HG02759 (cell line): Measurements from ENCODE around the gene SLC66A1.

Source experiments
- ATAC-seq: cut with Tn5 transposase; IDR thresholded peaks from one replicate; pipeline ENCODE4 v1.9.1; 2021; ENCODE audit warnings: mild to moderate bottlenecking, moderate library complexity; ENCODE audit not compliant: unreplicated experiment

SLC66A1 gene

DNA sequence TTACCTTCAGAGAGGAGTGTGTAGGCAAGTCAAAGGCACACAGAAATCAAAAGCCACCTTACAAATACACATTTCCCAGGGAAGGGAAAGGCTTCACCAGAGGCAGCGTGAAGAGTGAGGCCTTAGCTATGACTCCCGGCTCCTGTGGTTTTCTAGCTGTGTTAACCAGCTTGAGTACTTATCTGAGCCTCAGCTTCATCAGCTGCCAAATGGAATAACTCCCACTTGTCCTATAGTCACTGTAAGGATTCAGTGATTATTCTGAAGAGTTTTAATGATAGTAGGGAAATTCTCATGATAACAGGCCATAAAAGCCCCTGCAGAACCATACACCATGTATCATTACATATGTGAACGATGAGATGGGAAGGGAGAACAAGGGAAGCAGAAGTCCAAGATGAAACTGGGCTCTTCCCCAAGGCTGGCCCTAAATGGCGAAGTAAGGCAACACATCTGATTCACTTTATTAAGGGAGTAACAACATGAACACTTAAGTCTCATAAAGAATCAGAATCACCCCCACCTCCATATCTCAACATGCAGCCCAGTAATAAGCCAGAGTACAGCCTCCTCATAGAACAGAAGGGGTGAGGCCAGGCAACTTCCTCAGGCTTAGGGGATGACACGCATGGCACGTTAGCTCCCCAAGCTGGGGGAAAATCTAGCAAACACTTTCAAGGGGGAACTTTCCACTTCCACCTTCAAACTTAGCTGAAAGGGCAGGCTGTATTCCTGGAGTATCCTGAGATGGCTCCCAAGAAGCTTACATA, 63.7 kb downstream of the SLC66A1 start:
- ATAC-seq: no peak

DNA sequence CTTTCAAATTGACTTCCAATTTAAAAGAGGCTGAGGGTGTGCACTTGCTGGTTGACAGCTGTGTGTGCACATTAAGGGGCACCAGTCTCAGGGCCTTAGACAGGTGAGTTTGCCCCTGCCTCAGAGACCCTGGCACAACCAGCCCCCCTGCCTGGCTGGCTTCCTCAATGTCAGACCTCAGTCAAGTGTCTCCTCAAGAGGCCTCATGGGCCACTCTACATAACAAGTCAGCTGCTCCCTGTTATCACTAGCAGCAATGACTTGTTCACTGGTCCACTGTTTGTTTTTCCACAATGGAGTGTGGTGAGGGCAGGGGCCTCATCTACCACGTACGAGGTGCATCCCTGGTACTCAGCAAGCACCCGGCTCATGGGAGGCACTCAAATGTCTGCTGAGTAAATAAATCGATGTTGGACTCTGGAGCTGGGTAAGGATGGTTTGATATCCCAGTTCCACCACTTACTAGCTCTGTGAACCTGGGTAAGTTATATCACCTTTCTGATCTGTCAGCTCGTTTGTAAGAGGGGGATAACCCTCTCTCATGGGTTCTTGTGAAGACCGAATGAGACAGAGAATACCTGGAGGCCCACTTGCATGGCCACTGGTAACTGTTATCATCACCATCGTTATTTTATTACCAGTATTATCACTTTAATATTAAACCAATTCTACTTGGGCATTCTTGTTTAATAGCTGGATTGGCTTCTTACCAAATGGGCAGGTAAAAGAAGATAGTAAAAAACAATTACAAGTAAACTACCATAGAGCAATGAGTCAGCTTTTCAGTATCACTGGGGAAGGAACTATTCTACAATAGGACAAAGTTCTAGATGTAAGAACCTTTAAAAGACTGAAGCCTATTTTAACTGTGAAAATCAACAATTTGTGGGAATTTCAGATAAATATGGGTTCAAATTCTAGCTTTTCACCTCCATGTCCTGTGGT, 64.6 kb downstream of the SLC66A1 start:
- ATAC-seq: no peak

DNA sequence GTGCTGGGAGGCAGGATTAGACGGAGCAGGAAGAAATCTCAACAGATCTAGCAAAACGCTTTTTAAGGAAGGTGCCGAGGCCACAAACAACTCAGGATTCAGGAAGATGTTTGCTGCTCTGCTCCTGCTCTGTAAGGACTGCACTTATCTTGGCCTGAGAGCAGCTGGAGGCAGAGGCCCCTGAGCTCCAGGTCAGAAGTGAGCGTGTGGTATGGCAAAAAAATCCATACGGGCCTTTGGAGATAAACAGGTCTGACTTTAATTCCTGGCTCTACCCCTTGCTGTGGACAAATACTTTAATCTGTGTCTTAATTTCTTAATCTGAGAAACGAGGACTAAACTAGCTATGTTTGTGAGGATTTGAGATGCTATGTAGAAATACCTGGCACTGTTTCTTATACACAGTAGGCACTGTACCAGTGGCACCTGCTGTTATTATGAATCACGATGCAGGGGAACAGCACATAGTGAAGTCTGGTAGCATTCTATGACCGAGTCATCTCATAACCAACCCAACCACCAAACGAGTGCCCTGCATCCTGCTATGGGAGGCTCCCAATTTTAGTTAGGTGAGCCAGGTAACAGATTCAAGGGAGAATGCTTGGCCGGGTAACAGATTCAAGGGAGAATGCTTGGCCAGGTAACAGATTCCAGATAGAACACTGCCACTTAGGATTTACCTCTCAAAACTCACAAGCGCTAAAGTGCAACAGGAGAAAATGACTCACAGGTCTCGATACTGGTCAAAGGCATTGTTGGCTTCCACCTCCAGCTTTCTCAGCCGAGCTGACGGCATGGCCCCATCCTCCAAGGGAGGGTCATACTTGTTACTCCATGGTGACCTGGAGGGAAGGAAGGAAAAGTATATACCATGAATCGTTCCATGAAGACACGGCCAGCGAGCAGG, 65.9 kb downstream of the SLC66A1 start:
- no peak for ATAC-seq
